RWPE1 (cell line): ENCODE measurements around the gene NOC2L.

Source experiments
- CTCF ChIA-PET: fragments of 350-600 bp; sonication (Branson Sonifier 250); formaldehyde crosslinking; extraction: SDS; loops from one replicate; lab custom pipeline; 2021; lab: Yijun Ruan, JAX
- POLR2A ChIA-PET: fragments of 400-600 bp; formaldehyde crosslinking; extraction: SDS; loops from one replicate; lab custom pipeline; 2020; ENCODE audit warnings: antibody characterized with exemption; ENCODE audit not compliant: low non-redundant PET; lab: Yijun Ruan, JAX
- DNase-seq: peaks from one replicate; pipeline ENCODE4 v3.0.0; 2012; ENCODE audit warnings: low spot score
- H3K27ac ChIP-seq: fragments of 450-650 bp; 2 replicates; pipeline ENCODE4 v1.5.1; 2017
- TF ChIP-seq, protein P1 (sequence below): fragments of 450-650 bp; conservative IDR thresholded peaks from 2 replicates; pipeline ENCODE4 v1.5.1; 2017; ENCODE audit warnings: low read depth, mild to moderate bottlenecking

Gene NOC2L

DNA sequence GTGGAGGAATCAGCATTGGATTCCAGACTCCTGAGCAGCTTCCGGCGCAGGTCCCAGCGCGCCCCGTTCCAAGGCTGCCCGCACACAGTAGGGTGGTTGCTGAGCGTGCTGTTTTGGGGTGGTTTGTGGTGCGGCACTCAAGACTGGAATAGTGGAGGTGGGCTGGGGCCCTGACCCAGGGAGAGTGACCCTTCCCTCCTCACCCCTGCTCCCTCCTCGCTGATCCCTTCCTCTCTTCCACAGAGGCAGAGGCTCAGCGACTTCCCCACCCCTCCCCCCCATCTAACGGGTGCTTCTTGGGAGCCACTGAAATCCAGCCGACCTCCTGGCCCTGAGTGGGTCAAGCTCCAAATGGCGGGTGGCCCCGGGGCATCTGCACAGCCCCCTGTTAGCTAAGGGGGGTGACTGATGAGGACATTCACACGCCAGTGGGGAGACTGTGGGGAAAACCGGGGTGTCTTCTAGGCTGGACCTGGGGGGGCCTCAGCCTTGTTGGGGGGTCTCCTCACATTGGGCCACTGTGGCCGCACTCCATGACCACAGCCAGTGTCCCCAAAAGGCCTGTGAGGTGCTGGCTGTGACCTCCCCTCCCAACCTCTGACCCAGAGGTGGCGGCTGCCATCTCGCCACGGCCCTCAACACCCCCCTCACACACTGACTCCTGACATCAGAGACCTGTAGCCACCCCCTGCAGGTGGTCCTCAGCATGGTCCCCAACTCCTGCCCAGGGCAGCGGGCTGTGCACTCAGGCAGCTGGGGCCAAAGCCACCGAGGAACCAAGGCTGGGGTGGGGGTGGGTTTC, 44.8 kb upstream of the NOC2L start:
- ChIA-PET CTCF (interaction anchor here (1.1 kb wide), 1 partner anchor 55 kb away, joined by 5 read pairs; no protein-coding TSS in a partner anchor), POLR2A (no interaction called here)

DNA sequence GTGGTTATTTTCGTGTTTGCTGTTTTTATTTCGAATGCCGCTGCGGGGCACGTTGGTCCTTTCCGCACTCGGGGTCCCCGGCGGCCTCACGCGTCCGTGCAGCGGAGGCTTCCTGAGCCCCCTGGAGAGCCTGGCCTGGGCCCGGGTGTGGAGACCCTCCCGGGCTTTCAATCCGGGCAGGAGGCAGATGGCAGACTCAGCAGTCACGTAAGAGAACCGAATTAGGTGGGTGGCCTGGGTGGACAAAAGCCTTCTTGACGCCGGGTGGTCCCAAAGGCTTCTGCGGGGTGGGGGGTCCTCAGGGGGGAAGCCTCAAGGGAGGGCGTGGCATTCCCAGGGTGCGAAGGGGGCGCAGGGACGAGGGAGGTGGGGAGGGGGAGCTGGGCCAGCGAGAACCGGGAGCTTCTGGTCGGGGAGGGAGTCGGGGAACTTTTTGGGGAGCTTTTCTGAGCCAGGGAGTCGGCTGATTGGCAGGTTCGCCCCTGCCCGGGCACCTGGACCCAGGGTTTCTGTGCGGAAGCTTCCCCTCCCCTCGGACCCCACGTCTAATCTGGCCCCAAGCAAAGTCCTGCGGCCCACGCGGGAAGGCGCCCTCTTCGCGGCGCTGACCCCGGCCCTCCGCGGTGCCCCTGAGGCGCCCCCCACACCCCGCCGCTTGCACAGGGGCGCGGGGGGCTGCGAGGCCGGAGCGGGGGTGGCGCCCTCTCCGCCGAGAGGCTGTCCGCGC, 42.2 kb upstream of the NOC2L start:
- no peak for DNase-seq
- ChIA-PET POLR2A (interaction anchor here (0.8 kb wide), 1 partner anchor 21 kb away, joined by 4 read pairs; no protein-coding TSS in a partner anchor), CTCF (interaction anchor here (0.6 to 2.6 kb wide), 10 partner anchors 13 to 193 kb away, joined by 3 to 26 read pairs (median 8); partner anchors contain the start of gene ISG15)
- TF ChIP-seq, protein P1, sequence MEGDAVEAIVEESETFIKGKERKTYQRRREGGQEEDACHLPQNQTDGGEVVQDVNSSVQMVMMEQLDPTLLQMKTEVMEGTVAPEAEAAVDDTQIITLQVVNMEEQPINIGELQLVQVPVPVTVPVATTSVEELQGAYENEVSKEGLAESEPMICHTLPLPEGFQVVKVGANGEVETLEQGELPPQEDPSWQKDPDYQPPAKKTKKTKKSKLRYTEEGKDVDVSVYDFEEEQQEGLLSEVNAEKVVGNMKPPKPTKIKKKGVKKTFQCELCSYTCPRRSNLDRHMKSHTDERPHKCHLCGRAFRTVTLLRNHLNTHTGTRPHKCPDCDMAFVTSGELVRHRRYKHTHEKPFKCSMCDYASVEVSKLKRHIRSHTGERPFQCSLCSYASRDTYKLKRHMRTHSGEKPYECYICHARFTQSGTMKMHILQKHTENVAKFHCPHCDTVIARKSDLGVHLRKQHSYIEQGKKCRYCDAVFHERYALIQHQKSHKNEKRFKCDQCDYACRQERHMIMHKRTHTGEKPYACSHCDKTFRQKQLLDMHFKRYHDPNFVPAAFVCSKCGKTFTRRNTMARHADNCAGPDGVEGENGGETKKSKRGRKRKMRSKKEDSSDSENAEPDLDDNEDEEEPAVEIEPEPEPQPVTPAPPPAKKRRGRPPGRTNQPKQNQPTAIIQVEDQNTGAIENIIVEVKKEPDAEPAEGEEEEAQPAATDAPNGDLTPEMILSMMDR, result no peak
- peak overlapping the region; percentile 93 for H3K27ac ChIP-seq

More for the DNA sequence above, 44.8 kb upstream of the NOC2L start:
- TF ChIP-seq, protein P1, result no peak
- DNase-seq, result no peak
- peak overlapping the region; percentile 93 for H3K27ac ChIP-seq

DNA sequence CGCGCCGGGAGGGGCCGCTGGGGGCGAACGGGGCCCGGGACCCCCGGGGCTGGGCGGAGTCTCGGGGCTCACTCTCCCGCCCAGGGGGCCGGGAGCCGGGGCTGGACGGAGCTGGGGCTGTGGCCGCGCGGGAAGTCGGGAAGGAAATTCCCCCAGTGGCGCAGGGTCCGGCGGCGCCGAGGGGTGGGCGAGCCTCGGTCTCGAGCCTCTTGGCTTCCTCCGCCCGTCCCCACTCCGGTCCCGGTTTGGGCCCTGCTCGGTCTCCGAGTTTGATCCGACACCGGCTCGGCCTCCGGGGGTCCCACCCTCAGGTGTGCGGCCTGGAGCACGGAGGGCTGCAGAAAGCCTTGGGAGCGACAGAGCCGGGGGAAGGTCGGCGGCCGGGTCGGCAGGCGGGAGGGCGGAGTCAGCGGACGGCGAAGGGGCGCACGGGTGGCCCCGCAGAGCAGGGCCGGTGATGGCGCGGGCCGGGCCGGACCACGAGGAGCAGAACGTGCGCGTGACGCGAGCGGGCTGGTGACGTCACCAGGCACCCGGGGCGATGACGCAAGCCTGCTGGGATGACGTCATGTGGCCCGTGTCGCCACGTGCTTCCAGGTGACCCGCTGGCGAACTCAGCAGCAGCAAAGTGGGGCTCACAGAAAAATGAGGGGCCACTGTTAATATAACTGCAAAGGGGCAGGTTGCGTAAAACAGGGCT, 41.5 kb upstream of the NOC2L start:
- CTCF ChIA-PET, result interaction anchor here (0.6 to 2.6 kb wide), 6 partner anchors 14 to 194 kb away, joined by 3 to 26 read pairs (median 12); partner anchors contain the start of gene ISG15
- peak; percentile 94 for DNase-seq
- POLR2A ChIA-PET, result no interaction called here
- TF ChIP-seq, protein P1, result no peak
- peak overlapping the region; percentile 93 for H3K27ac ChIP-seq

DNA sequence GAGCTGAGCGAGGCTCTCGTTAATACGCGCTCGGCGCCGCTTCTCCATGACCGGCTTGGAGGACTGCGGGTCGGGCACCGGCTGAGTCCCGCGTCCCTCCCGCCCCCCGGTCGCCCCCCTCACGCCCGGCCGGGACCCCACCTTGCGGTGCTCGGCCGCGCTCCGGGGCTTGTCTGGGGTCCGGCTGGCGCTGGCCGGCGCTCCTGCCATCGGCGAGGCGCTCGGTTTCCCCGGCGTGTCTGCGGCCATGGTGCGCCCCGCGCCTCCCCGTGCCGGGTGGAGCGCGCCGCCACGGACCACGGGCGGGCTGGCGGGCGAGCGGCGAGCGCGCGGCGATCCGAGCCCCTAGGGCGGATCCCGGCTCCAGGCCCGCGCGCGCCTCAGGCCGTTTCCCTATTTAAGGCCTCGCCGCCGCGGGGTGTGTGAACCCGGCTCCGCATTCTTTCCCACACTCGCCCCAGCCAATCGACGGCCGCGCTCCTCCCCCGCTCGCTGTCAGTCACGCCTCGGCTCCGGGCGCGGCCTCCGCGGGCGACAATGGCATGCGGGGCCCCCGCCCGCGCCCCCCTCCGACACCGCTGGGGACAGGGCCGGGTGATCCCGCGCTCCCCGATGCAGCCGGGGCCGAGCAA, 40.8 kb upstream of the NOC2L start, which contains the start of gene HES4:
Gene HES4 (minus strand): TSS at position 373 of the 632 bp plus-strand sequence. CDS start 124 bp downstream, at position 249.
- CTCF ChIA-PET, result interaction anchor here (0.6 to 2.6 kb wide), 4 partner anchors 15 to 140 kb away, joined by 3 to 13 read pairs (median 4); no protein-coding TSS in a partner anchor
- H3K27ac ChIP-seq, result peak within 1 kb of the TSS; percentile 93
- POLR2A ChIA-PET, result interaction anchor here (0.7 kb wide), 1 partner anchor 112 kb away, joined by 3 read pairs; no protein-coding TSS in a partner anchor
- peak; percentile 89 for DNase-seq
- TF ChIP-seq, protein P1, result no peak

DNA sequence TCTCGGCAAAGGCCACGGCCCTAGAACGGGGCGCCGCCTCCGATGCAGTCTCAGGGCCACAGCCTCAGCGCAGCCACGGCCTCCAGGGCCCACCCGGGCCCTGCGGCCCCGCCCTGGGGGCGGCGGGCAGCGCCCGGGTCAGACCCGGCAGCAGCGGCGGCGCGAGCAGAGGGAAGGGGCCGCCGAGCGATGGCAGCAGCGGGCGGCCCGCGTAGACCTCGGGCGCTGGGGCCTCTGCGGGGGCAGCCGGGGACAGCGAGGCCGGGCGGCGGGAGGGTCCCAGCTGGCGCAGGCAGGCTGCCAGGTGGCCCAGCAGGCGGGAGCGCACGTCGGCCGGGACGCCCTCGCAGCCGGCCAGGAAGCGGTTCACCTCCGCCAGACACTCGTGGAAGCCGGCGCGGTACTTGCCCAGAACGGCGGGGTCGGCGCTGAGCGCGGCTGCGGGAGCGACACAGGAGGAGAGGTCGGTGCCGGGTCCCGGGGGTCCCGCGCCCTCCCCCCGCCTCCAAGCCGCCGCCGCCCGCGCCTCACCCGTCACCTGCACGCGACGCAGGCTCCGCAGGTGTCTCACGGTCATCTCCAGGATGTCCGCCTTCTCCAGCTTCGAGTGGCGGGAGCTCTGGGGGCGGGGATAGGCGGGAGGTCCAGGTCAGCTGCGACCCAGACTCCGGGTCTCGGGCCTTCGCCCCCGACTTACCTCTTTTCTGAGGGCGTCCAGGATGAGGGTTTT, 40.1 kb upstream of the NOC2L start:
- TF ChIP-seq, protein P1, result no peak
- H3K27ac ChIP-seq, result peak overlapping the region; percentile 93
- DNase-seq, result no peak
- ChIA-PET POLR2A (interaction anchor here (0.7 kb wide), 1 partner anchor 112 kb away, joined by 3 read pairs; no protein-coding TSS in a partner anchor), CTCF (interaction anchor here (0.6 to 0.9 kb wide), 4 partner anchors 15 to 139 kb away, joined by 3 to 6 read pairs (median 4); no protein-coding TSS in a partner anchor)
